Stimulated activated naive B cell treated with anti-CD40 and anti-IgM and Interleukin-4, amounts not matched to agents 10 μg/mL and 1 μg/mL and 100 μg/mL, for 72 hours (primary cell): ENCODE results near the gene ARL16.
"Not testable (repeated sequence)": the region's sequence is repeated elsewhere in the genome, so short reads cannot be mapped to it uniquely, and the experiment has no call there.

Source experiments
- ATAC-seq, 2 donors: fragments of 150-1000 bp; cut with Tn5 transposase; replicated peaks; 2 replicates each; pipeline ENCODE4 v1.10.0; 2021; ENCODE audit warnings: moderate library complexity in 1 of 2
- DNase-seq: peaks from one replicate; pipeline ENCODE4 v3.0.0; 2021
- H3K27ac Mint-ChIP-seq: one replicate; pipeline ENCODE4 v1.8.0; 2022; ENCODE audit warnings: mild to moderate bottlenecking, mixed read lengths
- H3K27me3 Mint-ChIP-seq, 2 donors: one replicate each; pipeline ENCODE4 v1.8.0; 2022; ENCODE audit warnings: mixed read lengths in 2 of 2
- H3K36me3 Mint-ChIP-seq, 2 donors: one replicate each; pipeline ENCODE4 v1.8.0; 2022; ENCODE audit warnings: mixed read lengths in 2 of 2, mild to moderate bottlenecking in 1 of 2
- H3K4me1 Mint-ChIP-seq, 2 donors: one replicate each; pipeline ENCODE4 v1.8.0; 2022; ENCODE audit warnings: mixed read lengths in 2 of 2, mild to moderate bottlenecking in 1 of 2
- H3K4me3 Mint-ChIP-seq, 2 donors: one replicate each; pipeline ENCODE4 v1.8.0; 2022; ENCODE audit warnings: mild to moderate bottlenecking in 2 of 2, mixed read lengths in 2 of 2, moderate library complexity in 1 of 2
- H3K9me3 Mint-ChIP-seq, 2 donors: one replicate each; pipeline ENCODE4 v1.8.0; 2022; ENCODE audit warnings: mixed read lengths in 2 of 2, mild to moderate bottlenecking in 1 of 2

Gene ARL16

DNA sequence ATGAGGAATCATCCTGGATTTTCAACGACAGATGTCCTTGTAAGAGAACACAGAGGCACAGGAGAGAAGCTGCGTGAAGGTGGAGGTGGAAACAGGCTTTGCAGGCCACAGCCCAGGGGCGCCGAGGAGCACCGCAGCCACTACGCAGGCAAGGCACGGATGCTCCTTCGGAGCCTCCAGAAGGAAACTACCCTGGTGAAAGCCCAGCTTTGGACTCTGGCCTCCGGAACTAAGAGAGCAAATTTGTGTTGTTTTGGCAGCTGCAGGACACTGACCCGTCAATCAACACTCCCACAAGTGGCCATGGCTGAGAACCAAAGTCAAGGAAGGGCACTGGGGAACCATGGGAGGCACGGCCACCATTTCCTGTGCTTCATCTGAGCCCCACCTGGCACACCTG lies 3.4 kb downstream of the ARL16 start:
- no peak overlapping the region for H3K27ac Mint-ChIP-seq

DNA sequence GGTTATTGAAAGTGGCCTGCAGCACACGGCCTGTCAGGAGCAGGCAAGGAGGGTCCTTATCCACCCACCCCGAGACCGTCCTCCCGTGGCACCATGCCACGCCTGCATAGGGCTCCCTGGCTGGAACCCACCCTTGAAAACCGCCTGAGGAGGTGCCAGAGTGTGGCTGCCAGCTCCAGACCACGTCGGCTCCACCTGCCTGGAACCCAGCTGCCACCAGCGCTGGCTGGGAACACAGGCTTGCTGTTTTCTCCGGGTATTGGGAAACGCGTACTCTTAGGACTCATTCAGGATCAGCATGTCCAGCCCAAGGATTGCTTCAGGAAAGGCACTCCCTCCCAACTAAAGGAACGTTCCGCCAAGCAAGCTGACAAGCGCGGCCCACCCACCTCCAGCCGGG lies 6.7 kb downstream of the ARL16 start:
- no peak for ATAC-seq

More for the DNA sequence above, 3.4 kb downstream of the ARL16 start:
- Mint-ChIP-seq H3K9me3 (no peaks in the 10 kb centered on the region), H3K27me3 (no peaks in the 10 kb centered on the region), H3K4me1 (peaks cover 21 to 37% of the 10 kb centered on the region in 2 donors), H3K36me3 (peaks cover 13 to 25% of the 10 kb centered on the region in 2 donors), H3K4me3 (no peak overlapping the region)
- no peak for DNase-seq
- no peak for ATAC-seq

DNA sequence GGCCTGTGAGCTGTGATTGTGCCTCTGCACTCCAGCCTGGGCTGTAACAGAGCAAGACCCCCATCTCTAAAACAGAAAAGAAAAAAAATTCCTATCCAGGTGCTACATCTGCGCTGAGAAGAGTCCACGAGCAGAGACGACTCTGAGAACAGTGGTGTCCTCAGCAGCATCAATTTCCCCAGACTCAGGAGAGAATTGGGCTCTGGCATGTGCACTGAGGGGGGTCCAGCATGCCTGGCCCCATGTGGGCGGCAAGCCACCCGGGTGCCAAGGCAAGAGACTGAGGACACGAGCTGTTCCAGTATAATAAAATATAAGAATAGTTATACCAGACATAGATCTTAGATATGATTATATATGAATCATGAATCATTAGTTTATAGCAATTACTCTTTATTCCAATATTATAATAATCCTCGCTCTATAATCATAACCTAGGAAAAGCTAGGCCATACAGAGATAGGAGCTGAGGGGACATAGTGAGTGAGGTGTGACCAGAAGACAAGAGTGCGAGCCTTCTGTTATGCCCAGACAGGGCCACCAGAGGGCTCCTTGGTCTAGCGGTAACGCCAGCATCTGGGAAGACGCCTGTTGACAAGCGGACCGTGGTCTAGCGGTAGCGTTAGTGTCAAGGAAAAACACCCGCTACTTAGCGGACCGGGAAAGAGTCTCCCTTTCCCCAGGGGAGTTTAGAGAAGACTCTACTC lies 7.9 kb downstream of the ARL16 start:
- peak; percentile 25 to 44 for ATAC-seq
- not testable (repeated sequence) for DNase-seq, H3K27me3 Mint-ChIP-seq, H3K4me3 Mint-ChIP-seq, H3K9me3 Mint-ChIP-seq
- Mint-ChIP-seq H3K36me3 (peaks cover 27 to 38% of the 10 kb centered on the region in 2 donors), H3K4me1 (peaks cover 11 to 36% of the 10 kb centered on the region in 2 donors), H3K27ac (peak overlapping the region; percentile 62)

More for the DNA sequence above, 6.7 kb downstream of the ARL16 start:
- Mint-ChIP-seq H3K9me3 (no peaks in the 10 kb centered on the region), H3K4me3 (no peak overlapping the region), H3K27ac (peak overlapping the region; percentile 25), H3K27me3 (no peaks in the 10 kb centered on the region), H3K4me1 (peaks cover 14 to 39% of the 10 kb centered on the region in 2 donors), H3K36me3 (peaks cover 31% of the 10 kb centered on the region in 2 donors)
- DNase-seq, result no peak

GRCh38 chr17:81673561-81674258 lies 9.9 kb downstream of the ARL16 start:
- Mint-ChIP-seq H3K9me3 (no peaks in the 10 kb centered on the region), H3K27ac (no peak overlapping the region), H3K4me3 (no peak overlapping the region), H3K4me1 (peaks cover 9 to 38% of the 10 kb centered on the region in 2 donors), H3K36me3 (peaks cover 38 to 43% of the 10 kb centered on the region in 2 donors), H3K27me3 (no peaks in the 10 kb centered on the region)
- ATAC-seq (no peak), DNase-seq (no peak)

DNA sequence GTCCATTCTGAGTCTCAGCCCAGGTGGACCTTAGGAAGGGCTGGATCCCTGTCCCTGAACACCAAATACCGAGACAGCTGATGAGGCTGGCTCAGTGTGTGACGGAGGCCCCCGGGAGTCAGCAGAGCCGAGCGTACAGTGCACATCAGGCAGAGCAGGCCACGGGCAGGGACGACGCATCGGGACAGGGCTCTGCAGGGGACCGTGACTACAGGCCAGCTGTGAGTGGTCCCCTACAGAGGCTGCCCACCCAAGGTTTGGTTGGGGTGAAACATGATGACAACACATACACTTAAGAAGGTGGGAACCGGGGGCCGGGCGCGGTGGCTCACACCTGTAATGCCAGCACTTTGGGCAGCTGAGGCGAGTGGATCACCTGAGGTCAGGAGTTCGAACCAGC lies 10.6 kb downstream of the ARL16 start:
- Mint-ChIP-seq H3K27ac (no peak overlapping the region), H3K9me3 (no peaks in the 10 kb centered on the region), H3K4me1 (peaks cover 14 to 45% of the 10 kb centered on the region in 2 donors), H3K4me3 (no peak overlapping the region), H3K36me3 (peaks cover 40 to 48% of the 10 kb centered on the region in 2 donors), H3K27me3 (no peaks in the 10 kb centered on the region)
- ATAC-seq, result no peak
- DNase-seq, result no peak

DNA sequence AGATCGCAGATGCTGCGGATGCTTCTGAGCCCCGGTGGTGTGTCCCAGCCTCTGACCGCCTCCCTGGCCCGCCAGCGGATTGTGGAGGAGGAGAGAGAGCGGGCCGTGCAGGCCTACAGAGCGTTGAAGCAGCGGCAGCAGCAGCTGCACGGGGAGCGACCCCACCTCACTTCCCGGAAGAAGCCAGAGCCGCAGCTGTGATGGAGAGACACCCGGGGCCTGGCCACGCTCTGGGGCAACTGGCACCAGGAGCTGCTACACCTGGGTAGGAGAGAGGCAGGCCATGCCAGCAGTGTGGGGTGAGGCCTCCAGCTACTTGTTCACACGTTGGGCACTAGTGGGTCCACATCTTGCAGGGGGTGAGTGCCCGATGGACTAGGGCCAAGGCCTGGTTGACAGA lies 11.1 kb downstream of the ARL16 start:
- H3K36me3 Mint-ChIP-seq, result peaks cover 45 to 50% of the 10 kb centered on the region in 2 donors

GRCh38 chr17:81667754-81668153 lies 15.8 kb downstream of the ARL16 start:
- peaks cover 46 to 63% of the 10 kb centered on the region in 2 donors for H3K36me3 Mint-ChIP-seq

More for the DNA sequence above, 11.1 kb downstream of the ARL16 start:
- Mint-ChIP-seq H3K9me3 (no peaks in the 10 kb centered on the region), H3K27ac (no peak overlapping the region), H3K4me3 (no peak overlapping the region), H3K4me1 (peaks cover 19 to 50% of the 10 kb centered on the region in 2 donors), H3K27me3 (no peaks in the 10 kb centered on the region)
- no peak for DNase-seq
- ATAC-seq, result no peak

DNA sequence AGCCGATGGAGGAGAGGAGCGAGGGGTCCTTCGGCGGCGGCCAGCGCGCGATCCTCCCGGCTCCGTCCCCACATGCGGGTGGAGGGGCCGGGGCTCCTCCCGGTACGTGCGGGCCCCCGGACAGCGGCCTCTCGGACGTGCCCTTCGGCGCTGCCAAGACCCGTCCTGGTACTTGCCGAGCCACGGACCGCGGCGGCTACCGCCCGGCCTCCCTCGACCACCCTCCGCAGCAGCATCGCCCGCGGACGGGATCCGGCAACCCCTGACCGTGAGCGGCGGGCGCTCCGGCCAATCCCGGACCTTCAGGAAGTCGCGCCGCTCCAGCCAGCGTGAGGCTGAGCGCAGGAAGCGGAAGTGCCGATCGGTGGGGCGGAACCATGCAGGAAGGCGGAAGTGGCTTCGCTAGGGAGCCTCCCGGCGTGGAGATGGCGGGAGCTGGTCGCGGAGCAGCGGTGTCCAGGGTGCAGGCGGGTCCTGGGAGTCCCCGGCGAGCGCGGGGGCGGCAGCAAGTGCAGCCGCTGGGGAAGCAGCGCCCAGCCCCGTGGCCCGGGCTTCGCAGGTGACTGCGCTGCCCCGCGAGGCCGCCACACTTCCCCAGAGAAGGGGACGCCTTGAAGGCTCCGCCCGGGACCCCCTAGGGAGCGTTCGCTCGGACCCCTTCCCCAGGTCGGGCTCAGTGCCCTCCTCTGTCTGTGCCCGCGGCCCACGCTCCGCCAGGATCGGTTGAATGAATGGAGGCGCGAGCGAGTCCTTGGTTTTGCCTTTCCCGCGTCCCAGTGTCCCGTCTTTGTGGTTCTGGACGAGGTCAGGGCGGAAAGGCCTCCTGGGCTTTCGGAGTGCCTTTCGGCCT lies 17.0 kb downstream of the ARL16 start, which contains the start of the genes CCDC137 and OXLD1:
Gene CCDC137 (plus strand): TSS at position 396 of the 850 bp plus-strand sequence. CDS start 30 bp downstream, at position 426.
Gene OXLD1 (minus strand): TSS at position 264 of the 850 bp plus-strand sequence. CDS start 28 bp downstream, at position 236.
- Mint-ChIP-seq H3K36me3 (peaks cover 35 to 55% of the 10 kb centered on the region in 2 donors), H3K27ac (peak within 1 kb of the TSS; percentile 96), H3K9me3 (no peaks in the 10 kb centered on the region), H3K4me3 (peak within 1 kb of the TSS; percentile 90), H3K27me3 (no peaks in the 10 kb centered on the region), H3K4me1 (peaks cover 21 to 38% of the 10 kb centered on the region in 2 donors)
- DNase-seq (peak; percentile 94), ATAC-seq (peak; percentile 94 to 96)

More at GRCh38 chr17:81667754-81668153, 15.8 kb downstream of the ARL16 start:
- H3K4me1 Mint-ChIP-seq, result peaks cover 21 to 43% of the 10 kb centered on the region in 2 donors
- peak overlapping the region; percentile 90 for H3K4me3 Mint-ChIP-seq
- no peak for ATAC-seq
- DNase-seq, result no peak
- peak overlapping the region; percentile 96 for H3K27ac Mint-ChIP-seq
- H3K9me3 Mint-ChIP-seq, result no peaks in the 10 kb centered on the region
- no peaks in the 10 kb centered on the region for H3K27me3 Mint-ChIP-seq

DNA sequence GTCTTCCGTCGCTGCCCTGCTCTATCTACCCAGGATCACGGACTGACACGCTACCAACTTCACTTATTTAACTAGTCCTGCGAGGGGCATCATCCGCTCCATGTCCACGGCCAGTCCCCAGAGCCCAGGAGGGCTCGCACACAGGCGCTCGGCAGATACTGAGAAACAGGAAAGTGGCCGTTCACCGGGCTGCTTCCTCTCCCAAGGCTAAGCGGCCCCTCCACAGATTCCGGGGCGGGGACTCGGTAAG lies 17.6 kb downstream of the ARL16 start:
- peaks cover 21 to 38% of the 10 kb centered on the region in 2 donors for H3K4me1 Mint-ChIP-seq
- H3K27me3 Mint-ChIP-seq, result no peaks in the 10 kb centered on the region

DNA sequence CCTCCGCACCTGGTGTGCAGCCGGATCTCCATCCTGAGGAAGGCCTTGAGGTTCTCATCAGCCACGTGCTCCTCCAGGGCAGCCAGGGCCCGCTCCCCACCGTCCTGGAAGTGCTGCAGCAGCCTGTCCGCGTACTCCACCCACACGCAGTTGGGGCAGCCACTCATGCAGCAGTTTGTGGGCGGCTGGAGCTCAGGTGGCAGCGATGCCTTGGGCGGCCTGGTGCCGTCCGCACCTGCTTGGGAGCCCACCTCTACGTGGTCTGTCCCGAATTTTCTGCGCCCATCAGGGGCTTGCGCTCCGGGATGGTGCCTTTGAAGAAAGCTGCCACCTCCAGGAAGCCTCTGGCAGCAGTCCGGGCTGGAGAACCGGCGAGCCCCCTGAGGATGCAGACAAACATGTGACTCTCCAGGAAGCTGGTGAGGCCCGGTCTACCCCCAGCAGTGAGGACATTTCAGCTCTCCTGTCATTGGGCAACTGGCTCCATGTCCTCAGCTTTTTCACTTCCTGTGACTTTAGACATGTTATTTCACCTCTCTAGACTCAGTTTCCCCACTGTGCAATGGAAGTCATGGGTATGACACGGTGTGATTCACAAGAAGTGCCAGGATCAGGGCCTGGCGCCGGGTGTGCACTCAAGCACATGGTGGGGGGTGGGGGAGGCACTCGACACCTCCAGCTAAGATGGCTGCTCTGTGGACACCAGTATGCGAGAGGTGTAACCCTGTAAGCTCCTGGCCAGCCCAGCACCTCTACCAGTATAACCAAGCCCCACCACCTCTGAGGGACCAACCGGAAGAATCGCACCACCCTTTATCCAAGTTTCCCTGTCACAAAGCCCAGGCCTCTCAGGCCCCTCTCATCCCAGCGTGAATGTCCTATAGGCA lies 18.1 kb downstream of the ARL16 start:
- H3K27me3 Mint-ChIP-seq, result no peaks in the 10 kb centered on the region
- ATAC-seq, result peak; percentile 42 to 45
- H3K36me3 Mint-ChIP-seq, result peaks cover 35 to 50% of the 10 kb centered on the region in 2 donors
- peak overlapping the region; percentile 90 for H3K4me3 Mint-ChIP-seq
- peak overlapping the region; percentile 96 for H3K27ac Mint-ChIP-seq
- H3K9me3 Mint-ChIP-seq, result no peaks in the 10 kb centered on the region
- H3K4me1 Mint-ChIP-seq, result peaks cover 21 to 38% of the 10 kb centered on the region in 2 donors
- DNase-seq, result no peak

More for the DNA sequence above, 17.6 kb downstream of the ARL16 start:
- Mint-ChIP-seq H3K4me3 (peak overlapping the region; percentile 90), H3K9me3 (no peaks in the 10 kb centered on the region), H3K27ac (peak overlapping the region; percentile 96), H3K36me3 (peaks cover 35 to 50% of the 10 kb centered on the region in 2 donors)
- no peak for ATAC-seq
- no peak for DNase-seq

GRCh38 chr17:81664051-81664470 lies 19.5 kb downstream of the ARL16 start:
- Mint-ChIP-seq H3K9me3 (no peaks in the 10 kb centered on the region), H3K27ac (peak overlapping the region; percentile 37), H3K4me1 (peaks cover 21 to 38% of the 10 kb centered on the region in 2 donors), H3K27me3 (no peaks in the 10 kb centered on the region), H3K36me3 (peaks cover 26 to 37% of the 10 kb centered on the region in 2 donors), H3K4me3 (peak overlapping the region; percentile 13 to 32)
- ATAC-seq, result no peak
- DNase-seq, result no peak

GRCh38 chr17:81662002-81662401 lies 21.6 kb downstream of the ARL16 start:
- DNase-seq, result no peak
- peaks cover 18 to 24% of the 10 kb centered on the region in 2 donors for H3K36me3 Mint-ChIP-seq
- H3K9me3 Mint-ChIP-seq, result no peaks in the 10 kb centered on the region
- peaks cover 11 to 22% of the 10 kb centered on the region in 2 donors for H3K4me1 Mint-ChIP-seq
- H3K4me3 Mint-ChIP-seq, result no peak overlapping the region
- H3K27me3 Mint-ChIP-seq, result no peaks in the 10 kb centered on the region
- H3K27ac Mint-ChIP-seq, result no peak overlapping the region
- no peak for ATAC-seq

DNA sequence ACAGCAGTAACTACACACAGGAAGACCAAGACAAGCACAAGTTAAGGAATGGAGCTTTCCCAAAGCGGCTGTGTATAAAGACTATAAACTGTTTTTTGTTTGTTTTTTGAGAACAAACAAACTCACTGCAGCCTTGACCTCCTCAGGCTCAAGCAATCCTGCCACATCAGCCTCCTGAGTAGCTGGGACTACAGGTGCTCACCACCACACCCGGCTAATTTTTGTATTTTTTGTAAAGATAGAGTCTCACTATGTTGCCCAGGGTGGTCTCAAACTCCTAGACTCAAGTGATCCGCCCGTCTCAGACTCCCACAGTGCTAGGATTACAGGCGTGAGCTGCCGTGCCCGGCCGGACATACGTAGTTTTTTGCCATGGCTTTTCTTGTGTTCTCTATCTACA lies 23.2 kb downstream of the ARL16 start:
- no peak overlapping the region for H3K27ac Mint-ChIP-seq

More for the DNA sequence above, 23.2 kb downstream of the ARL16 start:
- Mint-ChIP-seq H3K9me3 (no peaks in the 10 kb centered on the region), H3K36me3 (peaks cover 10 to 11% of the 10 kb centered on the region in 2 donors), H3K4me3 (no peak overlapping the region), H3K27me3 (no peaks in the 10 kb centered on the region), H3K4me1 (peaks cover 5 to 10% of the 10 kb centered on the region in 2 donors)
- ATAC-seq, result no peak
- no peak for DNase-seq
